ENCODE data around the gene SMG5. TPM values are rescaled to one million over a fixed set of nuclear protein-coding genes. Genes with fewer than 3 reads are reported as not detected.
"Not testable (repeated sequence)": the region's sequence is repeated elsewhere in the genome, so short reads cannot be mapped to it uniquely, and the experiment has no call there.

Gene SMG5
- total RNA-seq, 1 experiment from 2014 or later, result 74.7 TPM

DNA sequence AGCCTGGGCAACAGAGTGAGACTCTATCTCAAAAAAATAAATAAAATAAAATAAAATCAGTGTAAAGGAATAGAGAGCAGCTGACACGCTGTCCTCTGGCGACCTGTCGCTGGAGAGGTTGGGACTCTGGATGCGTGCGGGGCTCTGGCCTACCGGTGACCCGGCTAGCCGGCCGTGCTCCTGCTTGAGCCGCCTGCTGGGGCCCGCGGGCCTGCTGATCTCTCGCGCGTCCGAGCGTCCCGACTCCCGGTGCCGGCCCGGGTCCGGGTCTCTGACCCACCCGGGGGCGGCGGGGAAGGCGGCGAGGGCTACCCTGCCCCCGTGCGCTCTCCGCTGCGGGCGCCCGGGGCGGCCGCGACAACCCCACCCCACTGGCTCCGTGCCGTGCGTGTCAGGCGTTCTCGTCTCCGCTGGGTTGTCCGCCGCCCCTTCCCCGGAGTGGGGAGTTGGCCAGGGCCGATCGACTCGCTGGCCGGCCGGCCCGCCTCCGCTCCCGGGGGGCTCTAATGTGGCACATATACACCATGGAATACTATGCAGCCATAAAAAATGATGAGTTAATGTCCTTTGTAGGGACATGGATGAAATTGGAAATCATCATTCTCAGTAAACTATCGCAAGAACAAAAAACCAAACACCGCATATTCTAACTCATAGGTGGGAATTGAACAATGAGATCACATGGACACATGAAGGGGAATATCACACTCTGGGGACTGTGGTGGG lies 66.1 kb downstream of the SMG5 start:
- not testable (repeated sequence) for DNase-seq (ENCODE audit: extremely low read depth, low read depth)

DNA sequence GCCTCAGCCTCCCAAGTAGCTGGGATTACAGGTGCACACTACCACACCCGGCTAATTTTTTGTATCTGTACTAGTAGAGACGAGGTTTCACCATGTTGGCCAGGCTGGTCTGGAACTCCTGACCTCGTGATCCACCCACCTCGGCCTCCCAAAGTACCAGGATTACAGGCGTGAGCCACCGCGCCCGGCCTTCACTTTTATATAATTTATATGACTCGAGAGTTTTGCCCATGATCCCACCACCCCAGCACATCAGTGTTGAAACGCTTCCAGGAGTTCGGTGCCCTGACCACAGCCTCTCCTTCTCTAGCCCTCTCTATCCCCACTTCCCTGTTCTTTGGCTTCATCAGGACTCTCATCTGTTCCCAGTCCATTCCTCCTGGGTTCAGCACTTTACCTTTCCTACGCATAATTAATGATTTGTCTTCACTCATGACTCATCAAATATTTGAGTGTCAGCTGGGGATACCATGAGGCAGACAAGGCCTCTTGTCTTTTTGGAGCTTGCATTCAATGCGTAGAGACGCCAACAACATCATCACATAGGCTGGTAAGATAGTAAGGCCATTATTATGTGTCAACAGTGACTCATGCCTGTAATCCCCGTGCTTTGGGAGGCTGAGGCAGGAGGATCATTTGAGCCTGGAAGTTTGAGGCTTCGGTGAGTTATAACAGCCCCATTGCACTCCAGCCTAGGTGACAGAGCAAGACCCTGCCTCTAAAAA lies 68.4 kb downstream of the SMG5 start:
- peak; percentile 41 for DNase-seq (ENCODE audit: extremely low read depth, low read depth)

DNA sequence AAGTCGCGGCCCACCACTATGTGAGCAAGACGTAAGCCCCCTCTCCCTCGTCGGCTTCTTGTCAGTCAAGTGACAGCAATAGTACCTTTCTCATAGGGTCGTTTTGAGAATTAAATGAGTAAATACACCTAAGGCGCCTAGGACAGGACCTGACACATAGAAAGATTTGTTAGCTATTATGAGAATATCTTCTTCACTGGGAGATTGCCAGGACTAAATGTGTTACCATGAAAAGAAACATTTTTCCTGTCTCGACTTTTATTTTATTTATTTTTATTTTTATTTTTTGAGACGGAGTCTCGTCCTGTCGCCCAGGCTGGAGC lies 69.0 kb downstream of the SMG5 start:
- no peak for DNase-seq (ENCODE audit: extremely low read depth, low read depth)

DNA sequence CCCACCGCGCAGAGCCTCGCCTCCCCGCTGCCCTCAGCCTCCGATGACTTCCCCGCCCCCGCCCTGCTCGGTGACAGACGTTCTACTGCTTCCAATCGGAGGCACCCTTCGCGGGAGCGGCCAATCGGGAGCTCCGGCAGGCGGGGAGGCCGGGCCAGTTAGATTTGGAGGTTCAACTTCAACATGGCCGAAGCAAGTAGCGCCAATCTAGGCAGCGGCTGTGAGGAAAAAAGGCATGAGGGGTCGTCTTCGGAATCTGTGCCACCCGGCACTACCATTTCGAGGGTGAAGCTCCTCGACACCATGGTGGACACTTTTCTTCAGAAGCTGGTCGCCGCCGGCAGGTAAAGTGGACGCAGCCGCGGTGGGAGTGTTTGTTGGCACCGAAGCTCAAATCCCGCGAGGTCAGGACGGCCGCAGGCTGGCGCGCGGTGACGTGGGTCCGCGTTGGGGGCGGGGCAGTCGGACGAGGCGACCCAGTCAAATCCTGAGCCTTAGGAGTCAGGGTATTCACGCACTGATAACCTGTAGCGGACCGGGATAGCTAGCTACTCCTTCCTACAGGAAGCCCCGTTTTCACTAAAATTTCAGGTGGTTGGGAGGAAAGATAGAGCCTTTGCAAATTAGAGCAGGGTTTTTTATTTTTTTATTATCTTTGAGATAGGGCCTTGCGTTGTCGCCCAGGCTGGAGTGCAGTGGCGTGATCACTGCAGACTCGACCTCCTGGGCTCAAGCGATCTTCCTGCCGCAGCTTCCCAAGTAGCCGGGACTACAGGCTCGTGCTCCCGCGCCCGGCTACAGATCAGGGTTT lies 69.6 kb downstream of the SMG5 start, which contains the start of gene PMF1:
Gene PMF1, plus strand, starts transcription at position 175 of the 811 bp plus-strand sequence. Its CDS starts 9 bp downstream, at position 184.
- DNase-seq (ENCODE audit: extremely low read depth, low read depth), result peak; percentile 98

DNA sequence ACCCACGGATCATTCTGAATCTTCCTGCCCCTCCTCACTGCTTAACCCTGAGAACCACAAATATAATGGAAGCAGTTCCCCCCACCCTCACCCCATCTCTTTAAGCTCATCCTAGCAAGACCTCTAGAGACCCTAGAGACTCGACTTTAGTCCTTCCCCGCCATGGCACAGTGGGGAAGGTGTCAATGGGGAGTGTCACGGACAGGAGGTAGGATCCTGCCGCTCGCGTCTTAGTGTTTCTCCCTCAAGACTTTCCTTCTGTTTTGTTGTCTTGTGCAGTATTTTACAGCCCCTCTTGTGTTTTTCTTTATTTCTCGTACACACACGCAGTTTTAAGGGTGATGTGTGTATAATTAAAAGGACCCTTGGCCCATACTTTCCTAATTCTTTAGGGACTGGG lies 70.5 kb downstream of the SMG5 start:
- no peak for DNase-seq (ENCODE audit: extremely low read depth, low read depth)

DNA sequence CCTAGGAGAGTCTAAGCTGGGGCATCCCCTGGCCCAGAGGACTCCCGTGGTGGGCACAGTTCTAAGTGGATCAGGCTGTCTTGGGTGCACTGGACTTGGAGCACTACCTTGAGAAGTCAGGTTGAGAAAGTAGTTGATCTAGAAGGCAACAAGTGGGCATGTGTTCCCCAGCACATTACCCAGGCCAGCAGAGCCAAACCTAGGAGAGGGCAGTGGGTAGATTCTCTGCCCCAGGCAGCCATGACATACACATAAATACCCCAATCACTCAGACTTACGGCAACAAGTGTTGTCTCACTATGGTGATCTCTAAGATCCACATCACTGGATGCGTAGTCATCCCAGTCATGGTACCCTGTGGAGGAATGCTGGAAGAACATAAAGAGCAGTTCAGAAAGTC lies 71.4 kb downstream of the SMG5 start:
- DNase-seq (ENCODE audit: extremely low read depth, low read depth), result no peak

DNA sequence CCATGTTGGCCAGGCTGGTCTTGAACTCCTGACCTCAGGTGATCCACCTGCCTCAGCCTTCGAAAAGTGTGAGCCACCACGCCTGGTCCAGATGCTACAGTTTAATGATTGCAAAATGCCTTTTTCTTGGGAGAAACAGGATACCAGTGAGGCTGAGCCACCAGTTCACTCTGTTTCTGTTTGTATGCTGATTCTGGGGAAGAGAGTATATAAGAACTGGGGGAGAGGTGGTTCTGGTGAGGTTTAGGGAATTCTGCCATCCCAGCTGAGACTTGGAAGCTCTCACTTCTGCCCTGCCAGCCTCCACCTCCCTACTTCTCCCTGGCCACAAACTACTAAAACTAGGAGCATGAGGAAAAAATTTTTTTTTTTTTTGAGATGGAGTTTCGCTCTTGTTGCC lies 77.9 kb downstream of the SMG5 start:
- no peak for DNase-seq (ENCODE audit: extremely low read depth, low read depth)

DNA sequence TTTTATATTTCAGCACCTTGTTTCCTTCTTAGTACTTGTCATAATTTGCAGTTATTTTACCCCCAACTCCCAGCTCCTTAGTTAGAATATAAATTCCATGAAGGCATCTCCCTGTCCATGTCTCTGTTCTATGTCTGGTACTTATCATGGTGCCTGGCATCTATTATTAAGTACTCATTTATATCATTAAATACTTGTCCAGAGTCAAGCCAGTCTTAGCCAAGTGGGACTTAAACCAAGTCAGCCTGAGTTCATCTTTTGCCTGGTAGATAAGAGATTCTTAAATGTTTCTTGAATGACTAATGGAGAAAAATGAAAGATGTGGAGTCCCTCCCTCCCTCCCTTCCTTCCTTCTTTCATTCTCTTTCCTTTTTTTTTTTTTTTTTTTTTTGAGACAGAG lies 79.3 kb downstream of the SMG5 start:
- no peak for DNase-seq (ENCODE audit: extremely low read depth, low read depth)

DNA sequence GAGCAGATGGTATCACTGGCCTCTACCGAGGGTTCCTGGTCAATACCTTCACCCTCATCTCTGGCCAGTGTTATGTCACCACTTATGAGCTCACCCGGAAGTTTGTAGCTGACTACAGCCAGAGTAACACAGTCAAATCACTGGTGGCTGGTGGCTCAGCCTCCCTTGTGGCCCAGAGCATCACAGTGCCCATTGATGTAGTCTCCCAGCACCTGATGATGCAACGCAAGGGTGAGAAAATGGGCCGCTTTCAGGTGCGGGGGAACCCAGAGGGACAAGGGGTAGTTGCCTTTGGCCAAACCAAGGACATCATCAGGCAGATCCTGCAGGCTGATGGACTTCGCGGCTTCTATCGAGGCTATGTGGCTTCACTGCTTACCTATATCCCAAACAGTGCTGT lies 82.6 kb downstream of the SMG5 start:
- DNase-seq (ENCODE audit: extremely low read depth, low read depth), result no peak

Other genes starting within 250 kb of the SMG5 start
- gene UBQLN4, start 229.0 kb downstream of the SMG5 start, total RNA-seq (2014; rRNA removed; shearing (Covaris generic)), result 44.6 and 45.5 TPM in 2 replicates
- 93.6 and 97.6 TPM in 2 replicates for gene LAMTOR2, start 228.0 kb downstream of the SMG5 start, total RNA-seq (2014; rRNA removed; shearing (Covaris generic))
- not detected in 2 replicates for gene RAB25, start 221.7 kb downstream of the SMG5 start, total RNA-seq (2014; rRNA removed; shearing (Covaris generic))
- gene MEX3A, start 200.4 kb downstream of the SMG5 start, total RNA-seq (2014; rRNA removed; shearing (Covaris generic)), result 2.8 and 3.0 TPM in 2 replicates
- gene LMNA, start 168.1 kb downstream of the SMG5 start, total RNA-seq (2014; rRNA removed; shearing (Covaris generic)), result 315 and 336 TPM in 2 replicates
- gene SEMA4A, start 129.2 kb downstream of the SMG5 start, total RNA-seq (2014; rRNA removed; shearing (Covaris generic)), result 0.10 and 0.29 TPM in 2 replicates
- 18.4 and 19.1 TPM in 2 replicates for gene SLC25A44, start 88.7 kb downstream of the SMG5 start, total RNA-seq (2014; rRNA removed; shearing (Covaris generic))
- gene PMF1, start 69.8 kb downstream of the SMG5 start, total RNA-seq (2014; rRNA removed; shearing (Covaris generic)), result 47.5 and 59.2 TPM in 2 replicates
- 0.50 TPM in 1 of 2 replicates, not detected in the other for gene BGLAP, start 40.6 kb downstream of the SMG5 start, total RNA-seq (2014; rRNA removed; shearing (Covaris generic))
- gene PAQR6, start 34.8 kb downstream of the SMG5 start, total RNA-seq (2014; rRNA removed; shearing (Covaris generic)), result 1.4 and 2.5 TPM in 2 replicates
- 11.3 and 13.3 TPM in 2 replicates for gene TMEM79, start 1.5 kb upstream of the SMG5 start, total RNA-seq (2014; rRNA removed; shearing (Covaris generic))
- 50.5 and 62.2 TPM in 2 replicates for gene GLMP, start 12.9 kb upstream of the SMG5 start, total RNA-seq (2014; rRNA removed; shearing (Covaris generic))
- gene VHLL, start 16.5 kb upstream of the SMG5 start, total RNA-seq (2014; rRNA removed; shearing (Covaris generic)), result not detected in 2 replicates
- gene CCT3, start 55.5 kb upstream of the SMG5 start, total RNA-seq (2014; rRNA removed; shearing (Covaris generic)), result 507 and 571 TPM in 2 replicates
- 0.67 and 1.4 TPM in 2 replicates for gene TSACC, start 55.7 kb upstream of the SMG5 start, total RNA-seq (2014; rRNA removed; shearing (Covaris generic))
- not detected in 2 replicates for gene RHBG, start 86.4 kb upstream of the SMG5 start, total RNA-seq (2014; rRNA removed; shearing (Covaris generic))
- gene MEF2D, start 217.9 kb upstream of the SMG5 start, total RNA-seq (2014; rRNA removed; shearing (Covaris generic)), result 23.8 and 26.3 TPM in 2 replicates